Measurements from ENCODE around the gene RBM12.

Gene RBM12

DNA sequence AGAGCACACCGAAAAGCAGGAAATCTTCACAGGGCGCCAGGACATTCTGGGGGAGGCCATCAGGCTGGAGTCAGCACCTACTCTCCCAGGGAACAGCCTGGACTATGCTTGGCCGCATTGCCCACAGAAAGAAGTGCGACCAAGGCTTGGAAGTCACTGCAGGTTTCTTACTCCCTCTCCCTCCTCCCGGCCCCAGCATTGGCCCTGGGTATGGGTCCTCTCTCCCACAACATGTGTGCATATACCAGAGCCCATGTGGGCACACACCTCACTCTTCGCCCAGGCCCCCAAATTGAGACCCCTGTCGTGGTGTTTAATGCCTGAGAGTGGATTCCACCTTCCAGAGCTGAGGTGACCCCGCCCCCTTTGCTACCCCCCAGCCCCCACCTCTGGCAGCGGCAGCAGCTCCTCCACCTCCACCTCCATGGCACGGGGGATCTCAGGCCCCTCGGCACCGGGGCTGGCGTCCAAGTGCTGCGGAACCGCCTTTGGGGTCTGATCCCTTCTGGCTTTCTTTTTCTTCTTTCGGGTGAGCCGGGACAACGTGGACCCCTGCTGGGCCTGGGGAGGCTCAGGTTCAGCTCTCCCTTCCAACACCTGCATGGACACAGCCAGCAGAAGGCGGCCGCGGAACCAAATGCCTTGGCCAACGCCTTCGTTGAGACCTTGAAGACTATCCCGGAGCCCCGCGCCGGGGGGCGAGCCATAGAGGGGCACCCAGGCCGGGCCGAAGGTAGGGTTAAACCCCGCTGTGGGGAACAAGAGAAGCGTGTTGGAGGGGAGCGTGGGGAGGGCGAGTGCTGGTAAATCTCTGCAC, 64.3 kb downstream of the RBM12 start:
- DNase-seq (ENCODE audit: low read depth) = no peak

- DNase-seq (ENCODE audit: low read depth) = no peak
Observed at GRCh38 chr20:35599776-35600120, 65.0 kb downstream of the RBM12 start.
